GM12873 (cell line): ENCODE results near the gene BLM.

Source experiments
- TF ChIP-seq, protein P1 (sequence below): IDR thresholded peaks from 2 replicates; pipeline ENCODE4 v1.5.1; 2012; ENCODE audit warnings: low read depth, mild to moderate bottlenecking, moderate library complexity, low read length, control low read depth; ENCODE audit not compliant: insufficient read depth; ENCODE audit errors: missing control alignments

BLM gene

GRCh38 chr15:90799639-90800170 is 82.6 kb downstream of the BLM start:
- TF ChIP-seq, protein P1, sequence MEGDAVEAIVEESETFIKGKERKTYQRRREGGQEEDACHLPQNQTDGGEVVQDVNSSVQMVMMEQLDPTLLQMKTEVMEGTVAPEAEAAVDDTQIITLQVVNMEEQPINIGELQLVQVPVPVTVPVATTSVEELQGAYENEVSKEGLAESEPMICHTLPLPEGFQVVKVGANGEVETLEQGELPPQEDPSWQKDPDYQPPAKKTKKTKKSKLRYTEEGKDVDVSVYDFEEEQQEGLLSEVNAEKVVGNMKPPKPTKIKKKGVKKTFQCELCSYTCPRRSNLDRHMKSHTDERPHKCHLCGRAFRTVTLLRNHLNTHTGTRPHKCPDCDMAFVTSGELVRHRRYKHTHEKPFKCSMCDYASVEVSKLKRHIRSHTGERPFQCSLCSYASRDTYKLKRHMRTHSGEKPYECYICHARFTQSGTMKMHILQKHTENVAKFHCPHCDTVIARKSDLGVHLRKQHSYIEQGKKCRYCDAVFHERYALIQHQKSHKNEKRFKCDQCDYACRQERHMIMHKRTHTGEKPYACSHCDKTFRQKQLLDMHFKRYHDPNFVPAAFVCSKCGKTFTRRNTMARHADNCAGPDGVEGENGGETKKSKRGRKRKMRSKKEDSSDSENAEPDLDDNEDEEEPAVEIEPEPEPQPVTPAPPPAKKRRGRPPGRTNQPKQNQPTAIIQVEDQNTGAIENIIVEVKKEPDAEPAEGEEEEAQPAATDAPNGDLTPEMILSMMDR = no peak

DNA sequence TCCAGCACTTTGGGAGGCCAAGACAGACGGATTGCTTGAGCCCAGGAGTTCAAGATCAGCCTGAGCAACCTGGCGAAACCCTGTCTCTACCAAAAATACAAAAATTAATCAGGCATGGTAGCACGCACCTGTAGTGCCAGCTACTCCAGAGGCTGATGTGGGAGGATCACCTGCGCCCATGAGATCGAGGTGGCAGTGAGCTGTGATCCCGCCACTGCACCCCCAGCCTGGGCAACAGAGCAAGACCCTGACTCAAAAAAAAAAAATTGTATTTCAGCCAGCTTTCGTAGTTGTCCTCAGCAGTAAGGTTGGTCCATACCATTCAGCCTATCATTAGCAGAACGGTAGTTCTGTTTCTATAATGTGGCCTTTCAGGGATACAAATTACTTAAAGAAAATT is 84.7 kb downstream of the BLM start:
- TF ChIP-seq, protein P1 = no peak

- TF ChIP-seq, protein P1 = no peak
Measured at GRCh38 chr15:90807074-90807785, 90.1 kb downstream of the BLM start.

DNA sequence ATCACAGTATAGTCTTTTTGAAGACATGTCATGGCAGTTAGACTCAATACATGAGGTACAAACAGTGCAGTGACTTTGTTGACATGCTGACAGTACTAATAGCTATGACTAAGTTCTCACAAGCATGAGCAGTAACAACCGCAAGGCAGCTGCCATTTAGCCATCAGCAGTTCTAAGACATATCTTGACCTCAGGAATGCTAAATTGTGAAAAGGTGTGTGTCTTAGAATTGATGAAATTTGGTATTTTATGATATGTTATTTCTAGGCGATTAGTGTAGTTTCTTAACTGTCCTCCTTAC is 90.6 kb downstream of the BLM start:
- TF ChIP-seq, protein P1 = no peak

DNA sequence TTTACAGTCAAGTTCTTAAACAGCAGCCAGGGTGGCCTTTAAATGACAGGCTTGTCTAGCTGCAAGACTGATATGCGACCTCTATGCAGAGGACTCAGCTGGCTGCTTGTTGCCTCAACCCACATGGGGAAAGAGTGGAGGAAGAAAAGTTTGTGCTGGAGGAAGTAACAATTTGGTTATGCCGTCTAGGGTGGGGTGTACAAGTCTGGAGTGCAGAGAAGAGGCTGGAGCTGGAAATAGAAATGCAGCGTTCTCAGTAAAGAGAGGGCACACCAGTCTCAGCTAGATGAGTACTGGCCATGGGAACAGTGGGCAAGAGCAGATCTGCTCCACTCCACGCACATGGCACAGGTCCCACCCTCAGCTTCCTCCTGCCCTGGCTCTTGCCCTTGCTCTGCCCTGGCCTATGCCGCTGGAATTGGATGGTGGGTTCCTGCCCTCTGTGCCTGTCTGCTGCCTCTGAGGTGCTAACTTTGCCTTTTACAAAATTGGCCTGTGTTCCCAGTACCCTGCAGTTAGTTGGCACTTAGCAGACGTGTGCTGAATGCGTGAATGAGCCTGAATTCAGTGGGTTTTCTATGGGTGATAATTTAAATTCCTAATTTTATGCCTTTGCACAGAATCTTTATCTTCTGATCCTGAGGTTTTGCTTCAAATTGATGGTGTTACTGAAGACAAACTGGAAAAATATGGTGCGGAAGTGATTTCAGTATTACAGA is 91.5 kb downstream of the BLM start:
- TF ChIP-seq, protein P1 = no peak

- TF ChIP-seq, protein P1 = no peak
Measured at GRCh38 chr15:90809536-90809935, 92.4 kb downstream of the BLM start.

DNA sequence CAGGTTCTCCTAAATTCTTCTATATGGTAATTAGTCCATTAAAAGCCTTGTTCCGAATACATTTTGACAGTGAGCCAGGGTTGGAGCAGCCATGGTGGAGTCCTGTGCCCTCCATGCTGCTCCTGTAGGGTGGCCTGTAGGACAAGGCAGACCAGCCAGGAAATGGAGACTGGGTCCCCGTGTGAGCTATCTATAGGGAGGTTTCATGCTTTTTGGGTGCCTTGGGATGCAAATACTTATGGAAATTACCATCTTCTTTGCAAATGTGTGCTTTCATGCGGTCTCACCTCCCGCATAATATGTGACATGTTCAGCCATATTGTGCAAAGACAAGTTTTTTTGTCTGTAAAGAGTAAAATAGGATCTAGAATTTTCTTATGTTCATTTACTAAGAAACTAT is 93.2 kb downstream of the BLM start:
- TF ChIP-seq, protein P1 = no peak
